ENCODE data around the gene C10orf95. TPM values are rescaled to one million over a fixed set of nuclear protein-coding genes. Genes with fewer than 3 reads are reported as not detected.

C10orf95 gene
- total RNA-seq, 5 donors from 2014 or later (not counting 1 experiment from before 2014, with no cell fraction given): 0.23 to 0.92 (median 0.55) TPM; not detected in 1

DNA sequence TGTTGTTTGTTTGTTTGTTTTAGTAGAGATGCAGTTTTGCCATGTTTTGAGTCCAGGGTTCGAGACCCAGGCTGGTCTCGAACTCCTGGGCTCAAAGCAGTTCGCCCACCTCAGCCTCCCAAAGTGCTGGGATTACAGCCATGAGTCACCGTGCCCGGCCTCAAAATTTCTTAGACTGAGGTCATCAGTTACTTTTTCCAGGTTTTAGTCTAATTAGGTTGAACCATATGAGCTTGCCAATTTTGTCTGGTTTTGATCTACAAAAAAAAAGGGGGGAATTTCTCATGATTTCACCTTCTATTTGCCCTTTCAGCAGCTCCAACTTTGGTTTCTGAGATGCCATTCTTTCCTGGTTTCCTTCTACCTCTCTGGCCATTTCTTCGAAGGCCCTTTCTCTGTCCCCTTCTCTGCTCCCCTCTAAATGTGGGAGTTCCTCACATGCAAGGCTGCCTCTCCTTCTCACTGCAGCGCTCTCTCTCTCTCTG lies 24.5 kb downstream of the C10orf95 start:
- Histone ChIP-seq H3K27ac (ENCODE audit: low read length) (no peak overlapping the region), H3K9me3 (no peaks in the 10 kb centered on the region), H3K36me3 (ENCODE audit: control insufficient read depth in 2 of 2, extremely low read depth in 1 of 2, insufficient read depth in 1 of 2, low read length in 1 of 2) (peaks cover 8 to 12% of the 10 kb centered on the region in 2 donors), H3K4me3 (ENCODE audit: control insufficient read depth in 1 of 2, extremely low read depth in 1 of 2, low read length in 1 of 2) (no peak overlapping the region), H3K4me1 (ENCODE audit: control insufficient read depth in 1 of 2, extremely low read depth in 1 of 2, insufficient read depth in 2 of 2, low read length in 2 of 2) (peaks cover 10 to 24% of the 10 kb centered on the region in 2 experiments), H3K27me3 (replicated peaks in 1 of 2; ENCODE audit: control insufficient read depth in 2 of 2, extremely low read depth in 1 of 2, insufficient read depth in 2 of 2, low read length in 1 of 2) (no peaks in the 10 kb centered on the region)
- Mint-ChIP-seq H3K4me1 (peaks cover 18 to 30% (median 23%) of the 10 kb centered on the region in 3 donors), H3K27ac (no peak overlapping the region), H3K27me3 (no peaks in the 10 kb centered on the region), H3K4me3 (no peak overlapping the region), H3K9me3 (no peaks in the 10 kb centered on the region), H3K36me3 (no peaks in the 10 kb centered on the region)
- DNase-seq (no peak), ATAC-seq (replicated peaks in 1 of 4) (no peak)
- POLR2A ChIA-PET: no interaction called here
- CTCF ChIA-PET: no interaction called here
- WGBS (ENCODE audit: insufficient coverage): 100% methylated on average over 2 of the region's 7 CpGs

DNA sequence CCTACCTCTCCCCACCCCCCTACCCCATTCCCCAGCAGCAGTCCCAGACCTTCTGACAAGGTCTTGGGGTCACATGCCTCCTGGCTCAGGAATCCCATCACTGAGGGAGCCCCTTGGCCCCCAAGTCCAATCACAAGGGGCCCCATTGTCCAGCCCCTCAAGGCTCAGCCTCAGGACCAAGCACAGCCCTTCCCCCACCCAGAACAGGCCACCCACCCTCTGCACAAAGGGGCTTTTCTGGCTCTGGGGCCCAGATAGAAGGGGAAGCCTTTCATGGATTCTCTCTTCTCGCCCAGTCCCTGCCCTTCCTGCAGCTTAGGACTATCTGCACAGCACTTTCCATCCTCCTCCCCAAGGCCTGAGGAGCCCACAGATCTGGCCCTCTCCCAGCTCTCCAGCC lies 25.9 kb downstream of the C10orf95 start:
- Mint-ChIP-seq H3K36me3 (no peaks in the 10 kb centered on the region), H3K4me3 (no peak overlapping the region), H3K9me3 (no peaks in the 10 kb centered on the region), H3K27me3 (no peaks in the 10 kb centered on the region), H3K4me1 (peaks cover 18 to 30% (median 23%) of the 10 kb centered on the region in 3 donors), H3K27ac (peak overlapping the region in 1 of 2 donors; percentile 22)
- Histone ChIP-seq H3K4me1 (ENCODE audit: control insufficient read depth in 1 of 2, extremely low read depth in 1 of 2, insufficient read depth in 2 of 2, low read length in 2 of 2) (peaks cover 9 to 23% of the 10 kb centered on the region in 2 experiments), H3K4me3 (ENCODE audit: control insufficient read depth in 1 of 2, extremely low read depth in 1 of 2, low read length in 1 of 2) (no peak overlapping the region), H3K27ac (ENCODE audit: low read length) (no peak overlapping the region), H3K36me3 (ENCODE audit: control insufficient read depth in 2 of 2, extremely low read depth in 1 of 2, insufficient read depth in 1 of 2, low read length in 1 of 2) (peaks cover 8 to 12% of the 10 kb centered on the region in 2 donors), H3K27me3 (replicated peaks in 1 of 2; ENCODE audit: control insufficient read depth in 2 of 2, extremely low read depth in 1 of 2, insufficient read depth in 2 of 2, low read length in 1 of 2) (no peaks in the 10 kb centered on the region), H3K9me3 (no peaks in the 10 kb centered on the region)
- 100% methylated on average over 1 of the region's 1 CpG for WGBS (ENCODE audit: insufficient coverage)
- POLR2A ChIA-PET: no interaction called here
- CTCF ChIA-PET: interaction anchor here in 1 of 2 donors (0.5 kb wide), 1 partner anchor 80 kb away, joined by 3 read pairs; no protein-coding TSS in a partner anchor
- ATAC-seq (replicated peaks in 1 of 4) (no peak), DNase-seq (no peak)

DNA sequence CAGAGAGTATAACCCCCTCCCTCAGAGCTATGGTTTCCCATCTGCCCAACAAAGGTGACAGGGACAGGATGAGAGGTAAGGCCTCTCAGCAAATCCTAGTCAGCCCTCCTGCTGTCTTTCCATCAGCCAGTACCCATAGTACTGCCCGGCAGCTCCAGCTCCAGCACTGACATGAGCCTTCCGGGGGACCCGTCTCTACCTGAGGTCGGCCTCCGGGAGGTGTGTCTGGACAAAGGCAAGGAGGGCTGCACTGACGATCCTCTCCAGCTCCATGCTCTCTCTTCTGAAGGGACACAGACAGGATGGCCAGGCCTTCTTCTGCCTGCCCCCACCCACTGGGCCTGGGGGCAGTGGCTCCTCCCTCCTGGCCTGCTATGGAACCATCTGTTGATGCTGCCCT lies 26.4 kb downstream of the C10orf95 start:
- H3K9me3 ChIP-seq: no peaks in the 10 kb centered on the region
- ATAC-seq (replicated peaks in 1 of 4) (no peak), DNase-seq (no peak)
- no peaks in the 10 kb centered on the region for H3K27me3 ChIP-seq (replicated peaks in 1 of 2; ENCODE audit: control insufficient read depth in 2 of 2, extremely low read depth in 1 of 2, insufficient read depth in 2 of 2, low read length in 1 of 2)
- POLR2A ChIA-PET: no interaction called here
- Mint-ChIP-seq H3K27me3 (no peaks in the 10 kb centered on the region), H3K4me1 (peaks cover 23 to 36% (median 29%) of the 10 kb centered on the region in 3 donors), H3K4me3 (no peak overlapping the region), H3K27ac (no peak overlapping the region), H3K36me3 (no peaks in the 10 kb centered on the region), H3K9me3 (no peaks in the 10 kb centered on the region)
- 97% methylated on average over 6 of the region's 6 CpGs for WGBS (ENCODE audit: insufficient coverage)
- no peak overlapping the region for H3K27ac ChIP-seq (ENCODE audit: low read length)
- H3K4me1 ChIP-seq (ENCODE audit: control insufficient read depth in 1 of 2, extremely low read depth in 1 of 2, insufficient read depth in 2 of 2, low read length in 2 of 2): peaks cover 13 to 29% of the 10 kb centered on the region in 2 experiments
- peaks cover 8 to 12% of the 10 kb centered on the region in 2 donors for H3K36me3 ChIP-seq (ENCODE audit: control insufficient read depth in 2 of 2, extremely low read depth in 1 of 2, insufficient read depth in 1 of 2, low read length in 1 of 2)
- CTCF ChIA-PET: no interaction called here
- H3K4me3 ChIP-seq (ENCODE audit: control insufficient read depth in 1 of 2, extremely low read depth in 1 of 2, low read length in 1 of 2): no peak overlapping the region

DNA sequence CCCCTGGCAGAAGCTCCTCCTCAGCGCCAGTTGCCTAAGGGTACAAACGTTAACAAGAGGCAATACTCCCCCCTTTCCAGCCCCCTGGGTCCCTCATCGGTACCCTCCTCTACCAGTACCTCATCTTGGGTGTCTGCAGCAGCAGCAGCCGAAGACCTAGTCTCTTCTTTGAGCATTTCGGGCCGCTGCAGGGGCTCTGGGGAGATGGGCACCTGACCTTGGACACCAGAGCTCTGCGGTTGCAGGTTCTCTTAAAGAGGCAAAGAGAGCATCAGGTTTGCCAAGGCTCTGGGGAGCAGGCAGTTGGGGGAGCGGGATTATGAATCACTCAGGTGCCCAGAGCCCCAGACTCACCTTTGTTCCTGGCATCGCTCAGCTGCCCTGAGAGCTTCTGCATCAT lies 27.2 kb downstream of the C10orf95 start:
- ATAC-seq (replicated peaks in 1 of 4) (no peak), DNase-seq (no peak)
- H3K36me3 ChIP-seq (ENCODE audit: control insufficient read depth in 2 of 2, extremely low read depth in 1 of 2, insufficient read depth in 1 of 2, low read length in 1 of 2): peaks cover 8 to 12% of the 10 kb centered on the region in 2 donors
- Mint-ChIP-seq H3K36me3 (no peaks in the 10 kb centered on the region), H3K27ac (no peak overlapping the region), H3K4me1 (peaks cover 28 to 43% (median 36%) of the 10 kb centered on the region in 3 donors), H3K9me3 (no peaks in the 10 kb centered on the region), H3K27me3 (peaks cover 0 to 1% of the 10 kb centered on the region in 2 donors), H3K4me3 (no peak overlapping the region)
- H3K27ac ChIP-seq (ENCODE audit: low read length): no peak overlapping the region
- H3K4me1 ChIP-seq (ENCODE audit: control insufficient read depth in 1 of 2, extremely low read depth in 1 of 2, insufficient read depth in 2 of 2, low read length in 2 of 2): peaks cover 18 to 36% of the 10 kb centered on the region in 2 experiments
- ChIA-PET POLR2A (no interaction called here), CTCF (interaction anchor here in 1 of 2 donors (1.6 kb wide), 1 partner anchor 54 kb away, joined by 6 read pairs; no protein-coding TSS in a partner anchor)
- peaks cover 0 to 2% of the 10 kb centered on the region in 2 experiments for H3K27me3 ChIP-seq (replicated peaks in 1 of 2; ENCODE audit: control insufficient read depth in 2 of 2, extremely low read depth in 1 of 2, insufficient read depth in 2 of 2, low read length in 1 of 2)
- WGBS (ENCODE audit: insufficient coverage): 86% methylated on average over 7 of the region's 9 CpGs
- H3K9me3 ChIP-seq: no peaks in the 10 kb centered on the region
- H3K4me3 ChIP-seq (ENCODE audit: control insufficient read depth in 1 of 2, extremely low read depth in 1 of 2, low read length in 1 of 2): no peak overlapping the region

DNA sequence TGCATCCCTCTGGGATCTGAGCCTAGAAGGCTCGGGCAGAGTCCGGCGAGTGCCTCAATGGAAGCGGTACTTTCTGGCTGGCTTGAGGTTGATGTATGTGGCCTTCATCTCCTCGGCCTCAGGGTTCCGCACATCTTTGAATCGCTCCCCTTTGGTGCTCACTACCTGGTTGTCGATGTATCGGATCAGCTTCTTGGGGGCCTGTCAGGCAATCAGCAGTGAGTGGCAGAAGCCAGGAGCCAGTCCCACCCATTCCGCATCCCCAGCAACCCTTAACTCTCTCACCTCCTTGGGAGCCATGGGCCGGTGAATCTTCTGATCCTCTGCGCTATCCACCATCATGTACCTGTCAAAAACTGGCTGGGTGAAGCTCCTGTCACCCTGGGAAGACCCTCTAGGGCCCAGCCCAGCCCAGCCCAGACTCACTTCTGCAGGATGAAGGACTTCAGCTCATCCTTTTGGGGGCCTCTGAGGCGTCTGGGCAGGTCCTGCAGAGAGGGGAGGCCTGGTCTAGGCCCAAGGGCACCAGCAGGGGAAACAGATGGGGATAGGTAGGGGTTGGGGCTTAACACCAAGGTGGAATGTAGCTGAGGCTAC lies 27.9 kb downstream of the C10orf95 start:
- peak overlapping the region in 2 of 3 donors; percentile 25 to 98 for H3K4me3 Mint-ChIP-seq
- peaks cover 8 to 12% of the 10 kb centered on the region in 2 donors for H3K36me3 ChIP-seq (ENCODE audit: control insufficient read depth in 2 of 2, extremely low read depth in 1 of 2, insufficient read depth in 1 of 2, low read length in 1 of 2)
- H3K9me3 ChIP-seq: no peaks in the 10 kb centered on the region
- no peaks in the 10 kb centered on the region for H3K36me3 Mint-ChIP-seq
- H3K27me3 Mint-ChIP-seq: peaks cover 0 to 5% of the 10 kb centered on the region in 2 donors
- H3K27ac ChIP-seq (ENCODE audit: low read length): no peak overlapping the region
- peak overlapping the region in 1 of 2 donors; percentile 61 for H3K27ac Mint-ChIP-seq
- peaks cover 21 to 41% of the 10 kb centered on the region in 2 experiments for H3K4me1 ChIP-seq (ENCODE audit: control insufficient read depth in 1 of 2, extremely low read depth in 1 of 2, insufficient read depth in 2 of 2, low read length in 2 of 2)
- CTCF ChIA-PET: interaction anchor here in 1 of 2 donors (0.9 to 1.6 kb wide), 3 partner anchors 9 to 55 kb away, joined by 3 to 6 read pairs (median 4); partner anchors contain the start of gene CUEDC2
- no peak overlapping the region for H3K4me3 ChIP-seq (ENCODE audit: control insufficient read depth in 1 of 2, extremely low read depth in 1 of 2, low read length in 1 of 2)
- peaks cover 32 to 47% (median 40%) of the 10 kb centered on the region in 3 donors for H3K4me1 Mint-ChIP-seq
- peaks cover under 1 to 8% of the 10 kb centered on the region in 2 experiments for H3K27me3 ChIP-seq (replicated peaks in 1 of 2; ENCODE audit: control insufficient read depth in 2 of 2, extremely low read depth in 1 of 2, insufficient read depth in 2 of 2, low read length in 1 of 2)
- ATAC-seq (replicated peaks in 1 of 4) (no peak), DNase-seq (no peak)
- POLR2A ChIA-PET: interaction anchor here (0.5 to 0.6 kb wide), 2 partner anchors 193 to 365 kb away, joined by 3 to 6 read pairs; no protein-coding TSS in a partner anchor
- H3K9me3 Mint-ChIP-seq: no peaks in the 10 kb centered on the region
- WGBS (ENCODE audit: insufficient coverage): 95% methylated on average over 13 of the region's 13 CpGs

DNA sequence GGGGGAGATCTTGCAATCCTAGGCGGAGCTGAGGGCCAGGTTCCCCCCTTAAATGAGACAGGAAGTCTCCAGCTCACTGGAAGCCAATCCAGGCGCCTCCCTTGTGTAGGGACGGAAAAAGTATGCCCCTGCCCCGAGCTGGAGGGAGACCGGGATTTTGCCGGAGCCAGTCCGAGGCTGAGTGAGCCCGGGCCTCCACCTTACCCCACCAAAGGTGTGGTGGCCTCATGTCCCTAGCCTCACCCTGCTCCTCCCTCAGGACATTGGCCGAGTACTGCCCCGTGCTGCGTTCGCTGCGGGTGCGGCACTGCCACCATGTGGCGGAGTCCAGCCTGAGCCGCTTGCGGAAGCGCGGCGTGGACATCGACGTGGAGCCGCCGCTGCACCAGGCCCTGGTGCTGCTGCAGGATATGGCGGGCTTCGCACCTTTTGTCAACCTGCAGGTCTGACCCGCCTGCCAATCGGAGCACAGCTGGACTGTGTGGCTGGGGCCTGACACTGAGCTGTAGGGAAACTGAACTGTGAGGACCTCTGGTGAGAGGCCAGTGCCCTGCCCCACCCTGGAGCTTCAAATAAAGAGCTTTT lies 28.7 kb downstream of the C10orf95 start:
- Mint-ChIP-seq H3K4me3 (peak overlapping the region; percentile 95 to 98 (median 95)), H3K4me1 (peaks cover 32 to 52% (median 40%) of the 10 kb centered on the region in 3 donors), H3K9me3 (no peaks in the 10 kb centered on the region), H3K36me3 (no peaks in the 10 kb centered on the region), H3K27ac (peak overlapping the region; percentile 61 to 66), H3K27me3 (peaks cover 7 to 13% of the 10 kb centered on the region in 2 donors)
- Histone ChIP-seq H3K27ac (ENCODE audit: low read length) (peak overlapping the region; percentile 50), H3K36me3 (ENCODE audit: control insufficient read depth in 2 of 2, extremely low read depth in 1 of 2, insufficient read depth in 1 of 2, low read length in 1 of 2) (peaks cover 8 to 12% of the 10 kb centered on the region in 2 donors), H3K9me3 (no peaks in the 10 kb centered on the region), H3K4me3 (ENCODE audit: control insufficient read depth in 1 of 2, extremely low read depth in 1 of 2, low read length in 1 of 2) (peak overlapping the region; percentile 63 to 84), H3K4me1 (ENCODE audit: control insufficient read depth in 1 of 2, extremely low read depth in 1 of 2, insufficient read depth in 2 of 2, low read length in 2 of 2) (peaks cover 22 to 41% of the 10 kb centered on the region in 2 experiments), H3K27me3 (replicated peaks in 1 of 2; ENCODE audit: control insufficient read depth in 2 of 2, extremely low read depth in 1 of 2, insufficient read depth in 2 of 2, low read length in 1 of 2) (peaks cover 5 to 17% of the 10 kb centered on the region in 2 experiments)
- ATAC-seq (replicated peaks in 1 of 4): no peak
- 47% methylated on average over 23 of the region's 28 CpGs for WGBS (ENCODE audit: insufficient coverage)
- ChIA-PET POLR2A (interaction anchor here (0.5 to 1.5 kb wide), 6 partner anchors 8 to 364 kb away, joined by 3 to 6 read pairs (median 4); partner anchors contain the start of genes CUEDC2 (in 1 of the 2) and NFKB2 (in 1 of the 2)), CTCF (interaction anchor here (0.6 to 1.6 kb wide), 7 partner anchors 10 to 204 kb away, joined by 3 to 6 read pairs (median 3); partner anchors contain the start of gene CUEDC2 (in 1 of the 2))
- peak in 4 of 35 experiments; percentile 45 to 62 (median 53) for DNase-seq
